HG03378 (cell line): ENCODE results near the gene TMEM248.
A peak's percentile ranks its signal among the peaks of the same experiment; 100 is the strongest.
"Not testable (repeated sequence)": the region's sequence is repeated elsewhere in the genome, so short reads cannot be mapped to it uniquely, and the experiment has no call there.

ENCODE experiments used
- ATAC-seq: cut with Tn5 transposase; IDR thresholded peaks from one replicate; pipeline ENCODE4 v1.9.1; 2021; ENCODE audit warnings: mild to moderate bottlenecking, moderate library complexity; ENCODE audit not compliant: unreplicated experiment

The TMEM248 gene

GRCh38 chr7:66948480-66949109 is 27.6 kb downstream of the TMEM248 start:
- no peak for ATAC-seq

GRCh38 chr7:66950311-66950710 is 29.3 kb downstream of the TMEM248 start:
- ATAC-seq, result no peak

GRCh38 chr7:66950763-66951162 is 29.7 kb downstream of the TMEM248 start:
- ATAC-seq, result no peak

- ATAC-seq, result no peak
Measured at GRCh38 chr7:66952343-66953043, 31.5 kb downstream of the TMEM248 start.

- no peak for ATAC-seq
Measured at GRCh38 chr7:66953044-66953427, 32.0 kb downstream of the TMEM248 start.

GRCh38 chr7:66957595-66958290 is 36.7 kb downstream of the TMEM248 start:
- no peak for ATAC-seq

GRCh38 chr7:66958538-66959350 is 37.7 kb downstream of the TMEM248 start:
- ATAC-seq, result no peak

GRCh38 chr7:66960192-66960591 is 39.2 kb downstream of the TMEM248 start:
- no peak for ATAC-seq

GRCh38 chr7:66961096-66961495 is 40.1 kb downstream of the TMEM248 start:
- ATAC-seq, result no peak

GRCh38 chr7:66964411-66964810 is 43.4 kb downstream of the TMEM248 start:
- no peak for ATAC-seq

- no peak for ATAC-seq
Measured at GRCh38 chr7:66967029-66967428, 46.0 kb downstream of the TMEM248 start.

- ATAC-seq, result not testable (repeated sequence)
Measured at GRCh38 chr7:66969001-66969400, 48.0 kb downstream of the TMEM248 start.

- no peak for ATAC-seq
Measured at GRCh38 chr7:66970310-66970709, 49.3 kb downstream of the TMEM248 start.

GRCh38 chr7:66974986-66975590 is 54.1 kb downstream of the TMEM248 start:
- ATAC-seq, result no peak

- not testable (repeated sequence) for ATAC-seq
Measured at GRCh38 chr7:66978312-66978711, 57.3 kb downstream of the TMEM248 start.

GRCh38 chr7:66979013-66979412 is 58.0 kb downstream of the TMEM248 start:
- ATAC-seq, result not testable (repeated sequence)

- not testable (repeated sequence) for ATAC-seq
Measured at GRCh38 chr7:66980336-66980735, 59.3 kb downstream of the TMEM248 start.

- not testable (repeated sequence) for ATAC-seq
Measured at GRCh38 chr7:66989552-66989951, 68.5 kb downstream of the TMEM248 start.

GRCh38 chr7:66994051-66994450 is 73.0 kb downstream of the TMEM248 start:
- ATAC-seq, result not testable (repeated sequence)

GRCh38 chr7:66994691-66995049 is 73.6 kb downstream of the TMEM248 start:
- peak; percentile 37 for ATAC-seq
